ENCODE measurements around the gene GRIN3A.

Gene GRIN3A

DNA sequence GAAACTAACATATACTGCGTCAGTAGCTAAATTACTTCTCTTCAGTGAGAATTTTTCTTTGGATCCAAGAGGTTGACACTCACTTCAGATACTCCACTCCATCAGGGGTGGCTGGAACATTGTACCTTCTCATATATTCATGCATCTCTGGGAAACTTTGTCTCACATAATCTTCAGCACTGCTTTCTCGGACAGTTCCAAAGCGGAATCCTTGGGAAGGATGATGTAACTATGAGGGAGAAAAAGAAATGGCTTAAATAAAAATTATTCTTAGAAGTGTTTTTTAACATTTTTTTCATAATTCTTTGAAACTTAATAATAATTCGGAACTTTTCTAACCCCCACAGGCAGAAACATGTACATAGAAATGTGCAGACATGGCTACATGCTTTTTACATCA lies 110.3 kb downstream of the GRIN3A start:
- Histone ChIP-seq H3K9me3 (ENCODE audit: control insufficient read depth, insufficient read depth, low read length) (no peaks in the 10 kb centered on the region), H3K4me3 (ENCODE audit: low read depth, low read length) (no peak overlapping the region), H3K9ac (ENCODE audit: low read depth, low read length) (no peak overlapping the region), H3K27me3 (ENCODE audit: control insufficient read depth, insufficient read depth, low read length) (no peaks in the 10 kb centered on the region), H3K36me3 (ENCODE audit: control insufficient read depth, insufficient read depth, low read length) (no peaks in the 10 kb centered on the region), H3K4me1 (ENCODE audit: control insufficient read depth, insufficient read depth, low read length) (no peaks in the 10 kb centered on the region)

DNA sequence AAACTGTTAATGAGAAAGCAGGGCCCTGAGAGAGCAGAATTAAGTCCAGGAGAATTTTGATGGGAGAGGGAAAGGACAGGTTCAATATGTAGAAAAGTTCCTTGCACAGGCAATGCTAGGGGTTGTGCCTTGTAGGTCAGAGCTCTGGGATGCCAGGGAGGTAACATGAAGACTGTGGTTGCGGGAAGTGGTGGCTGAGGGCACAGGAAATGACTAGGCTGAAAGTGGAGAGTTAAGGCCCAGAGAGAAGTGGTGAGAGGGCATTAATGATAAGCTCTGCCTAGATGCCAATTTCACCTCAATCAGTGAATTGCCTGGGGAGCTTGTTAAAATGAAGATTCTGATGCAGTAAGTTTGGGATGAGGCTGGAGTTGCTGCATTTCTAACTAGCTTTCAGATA lies 112.2 kb downstream of the GRIN3A start:
- H3K36me3 ChIP-seq (ENCODE audit: control insufficient read depth, insufficient read depth, low read length): no peaks in the 10 kb centered on the region
- no peaks in the 10 kb centered on the region for H3K4me1 ChIP-seq (ENCODE audit: control insufficient read depth, insufficient read depth, low read length)

DNA sequence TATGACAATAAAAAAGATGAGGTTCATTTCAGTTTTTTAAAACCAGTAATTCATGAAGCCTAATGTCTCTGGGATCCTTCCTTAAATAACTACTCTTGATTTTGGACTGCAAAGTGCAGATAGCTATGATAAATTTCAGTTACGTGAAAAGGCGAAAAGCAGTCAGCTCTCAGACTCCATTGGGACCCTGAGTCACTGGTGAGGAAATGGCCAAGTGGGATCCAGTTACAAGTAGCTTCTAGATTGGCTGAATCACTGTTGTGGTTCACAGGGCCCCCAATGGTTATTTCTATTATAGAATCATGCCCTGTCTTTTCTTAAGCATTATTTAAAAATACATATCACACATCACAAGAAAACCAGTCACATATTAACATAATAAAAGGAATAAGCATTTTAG lies 112.6 kb downstream of the GRIN3A start:
- no peak overlapping the region for H3K9ac ChIP-seq (ENCODE audit: low read depth, low read length)
- H3K4me3 ChIP-seq (ENCODE audit: low read depth, low read length): no peak overlapping the region
- no peaks in the 10 kb centered on the region for H3K9me3 ChIP-seq (ENCODE audit: control insufficient read depth, insufficient read depth, low read length)
- no peaks in the 10 kb centered on the region for H3K36me3 ChIP-seq (ENCODE audit: control insufficient read depth, insufficient read depth, low read length)
- no peaks in the 10 kb centered on the region for H3K4me1 ChIP-seq (ENCODE audit: control insufficient read depth, insufficient read depth, low read length)
- H3K27me3 ChIP-seq (ENCODE audit: control insufficient read depth, insufficient read depth, low read length): no peaks in the 10 kb centered on the region

More for the DNA sequence above, 112.2 kb downstream of the GRIN3A start:
- H3K27me3 ChIP-seq (ENCODE audit: control insufficient read depth, insufficient read depth, low read length): no peaks in the 10 kb centered on the region
- no peaks in the 10 kb centered on the region for H3K9me3 ChIP-seq (ENCODE audit: control insufficient read depth, insufficient read depth, low read length)
- no peak overlapping the region for H3K4me3 ChIP-seq (ENCODE audit: low read depth, low read length)
- H3K9ac ChIP-seq (ENCODE audit: low read depth, low read length): no peak overlapping the region

DNA sequence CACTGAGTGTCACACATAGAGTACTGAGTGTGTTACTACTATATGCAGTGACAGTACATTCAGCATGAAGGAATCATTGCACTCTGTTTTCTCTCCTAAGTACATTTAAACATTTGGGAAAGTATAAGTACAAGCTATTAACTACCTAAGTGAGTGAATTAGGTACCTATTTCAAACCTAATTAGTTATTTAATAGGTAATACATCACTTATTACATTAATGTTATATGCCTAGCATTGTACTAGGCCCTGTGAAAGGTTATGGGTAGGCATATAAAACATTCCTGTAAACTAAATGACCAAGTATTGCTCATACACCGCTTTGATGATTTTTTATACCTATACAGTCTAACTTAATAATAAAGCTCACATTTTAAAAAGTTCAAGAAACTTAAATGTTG lies 118.0 kb downstream of the GRIN3A start:
- Histone ChIP-seq H3K9ac (ENCODE audit: low read depth, low read length) (no peak overlapping the region), H3K9me3 (ENCODE audit: control insufficient read depth, insufficient read depth, low read length) (no peaks in the 10 kb centered on the region), H3K4me3 (ENCODE audit: low read depth, low read length) (no peak overlapping the region), H3K4me1 (ENCODE audit: control insufficient read depth, insufficient read depth, low read length) (no peaks in the 10 kb centered on the region), H3K27me3 (ENCODE audit: control insufficient read depth, insufficient read depth, low read length) (no peaks in the 10 kb centered on the region), H3K36me3 (ENCODE audit: control insufficient read depth, insufficient read depth, low read length) (no peaks in the 10 kb centered on the region)

DNA sequence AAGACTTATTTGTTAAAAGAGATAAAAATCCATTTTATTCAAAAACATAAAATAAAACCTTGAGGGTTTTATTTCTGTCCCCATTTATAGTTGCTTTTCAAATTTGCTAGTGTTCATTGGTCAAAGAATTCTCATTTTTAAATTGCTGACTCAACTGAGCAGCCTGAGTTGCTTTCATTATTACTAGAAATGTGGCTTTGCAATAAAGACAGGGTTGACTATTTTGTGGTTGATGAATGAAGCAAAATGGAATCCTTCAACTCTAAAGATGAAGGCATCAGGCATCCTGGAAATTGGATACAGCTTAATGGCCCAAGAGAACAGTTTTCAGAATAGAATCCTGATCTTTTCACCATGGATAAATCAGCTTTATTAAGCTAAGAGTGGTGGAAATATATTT lies 119.7 kb downstream of the GRIN3A start:
- Histone ChIP-seq H3K4me1 (ENCODE audit: control insufficient read depth, insufficient read depth, low read length) (no peaks in the 10 kb centered on the region), H3K36me3 (ENCODE audit: control insufficient read depth, insufficient read depth, low read length) (no peaks in the 10 kb centered on the region), H3K4me3 (ENCODE audit: low read depth, low read length) (no peak overlapping the region), H3K27me3 (ENCODE audit: control insufficient read depth, insufficient read depth, low read length) (no peaks in the 10 kb centered on the region), H3K9ac (ENCODE audit: low read depth, low read length) (no peak overlapping the region), H3K9me3 (ENCODE audit: control insufficient read depth, insufficient read depth, low read length) (no peaks in the 10 kb centered on the region)

DNA sequence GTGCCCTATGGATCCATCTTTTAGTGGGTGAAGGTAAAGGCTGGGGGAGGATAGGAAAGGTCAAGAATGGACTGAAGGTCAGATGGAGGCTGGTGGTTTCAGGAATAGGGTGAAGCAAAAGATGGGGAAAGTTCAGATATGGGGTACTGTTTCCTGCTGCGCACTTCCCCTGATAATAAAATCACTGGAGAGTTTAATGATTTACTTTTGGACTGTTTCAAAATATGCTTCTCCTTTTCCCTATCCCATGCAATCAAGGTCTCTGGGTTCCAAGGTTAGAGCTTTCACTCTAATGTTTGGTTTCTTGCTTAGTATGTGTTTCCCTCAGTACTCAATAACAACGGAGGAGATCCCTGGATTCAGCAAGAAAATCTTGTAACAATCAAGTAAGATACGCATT lies 132.9 kb downstream of the GRIN3A start:
- H3K27me3 ChIP-seq (ENCODE audit: control insufficient read depth, insufficient read depth, low read length): no peaks in the 10 kb centered on the region
- H3K4me1 ChIP-seq (ENCODE audit: control insufficient read depth, insufficient read depth, low read length): peaks cover 5% of the 10 kb centered on the region
- no peak overlapping the region for H3K4me3 ChIP-seq (ENCODE audit: low read depth, low read length)
- no peak overlapping the region for H3K9ac ChIP-seq (ENCODE audit: low read depth, low read length)
- H3K36me3 ChIP-seq (ENCODE audit: control insufficient read depth, insufficient read depth, low read length): no peaks in the 10 kb centered on the region
- no peaks in the 10 kb centered on the region for H3K9me3 ChIP-seq (ENCODE audit: control insufficient read depth, insufficient read depth, low read length)

DNA sequence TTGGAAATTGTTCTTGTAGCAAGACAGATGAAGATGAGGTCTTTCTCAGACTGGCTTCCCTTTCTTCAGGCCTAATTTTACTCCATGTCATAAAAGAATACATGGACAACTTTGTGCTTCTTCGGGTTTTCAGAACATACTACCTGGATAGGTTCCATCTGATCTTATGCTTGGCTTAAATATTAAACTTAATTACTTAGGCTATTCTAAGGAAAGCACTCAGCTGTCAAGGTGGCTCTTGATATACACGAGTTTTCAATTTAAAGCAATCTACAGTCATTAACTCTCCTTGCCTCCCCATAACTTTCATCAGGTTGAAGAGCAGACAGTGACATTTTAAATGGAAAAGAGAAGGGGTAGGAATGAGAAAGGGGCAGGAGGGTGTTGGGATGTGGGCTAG lies 134.2 kb downstream of the GRIN3A start:
- H3K4me3 ChIP-seq (ENCODE audit: low read depth, low read length): no peak overlapping the region
- H3K4me1 ChIP-seq (ENCODE audit: control insufficient read depth, insufficient read depth, low read length): peaks cover 5% of the 10 kb centered on the region
- H3K27me3 ChIP-seq (ENCODE audit: control insufficient read depth, insufficient read depth, low read length): no peaks in the 10 kb centered on the region
- no peaks in the 10 kb centered on the region for H3K36me3 ChIP-seq (ENCODE audit: control insufficient read depth, insufficient read depth, low read length)
- H3K9ac ChIP-seq (ENCODE audit: low read depth, low read length): no peak overlapping the region
- H3K9me3 ChIP-seq (ENCODE audit: control insufficient read depth, insufficient read depth, low read length): no peaks in the 10 kb centered on the region

DNA sequence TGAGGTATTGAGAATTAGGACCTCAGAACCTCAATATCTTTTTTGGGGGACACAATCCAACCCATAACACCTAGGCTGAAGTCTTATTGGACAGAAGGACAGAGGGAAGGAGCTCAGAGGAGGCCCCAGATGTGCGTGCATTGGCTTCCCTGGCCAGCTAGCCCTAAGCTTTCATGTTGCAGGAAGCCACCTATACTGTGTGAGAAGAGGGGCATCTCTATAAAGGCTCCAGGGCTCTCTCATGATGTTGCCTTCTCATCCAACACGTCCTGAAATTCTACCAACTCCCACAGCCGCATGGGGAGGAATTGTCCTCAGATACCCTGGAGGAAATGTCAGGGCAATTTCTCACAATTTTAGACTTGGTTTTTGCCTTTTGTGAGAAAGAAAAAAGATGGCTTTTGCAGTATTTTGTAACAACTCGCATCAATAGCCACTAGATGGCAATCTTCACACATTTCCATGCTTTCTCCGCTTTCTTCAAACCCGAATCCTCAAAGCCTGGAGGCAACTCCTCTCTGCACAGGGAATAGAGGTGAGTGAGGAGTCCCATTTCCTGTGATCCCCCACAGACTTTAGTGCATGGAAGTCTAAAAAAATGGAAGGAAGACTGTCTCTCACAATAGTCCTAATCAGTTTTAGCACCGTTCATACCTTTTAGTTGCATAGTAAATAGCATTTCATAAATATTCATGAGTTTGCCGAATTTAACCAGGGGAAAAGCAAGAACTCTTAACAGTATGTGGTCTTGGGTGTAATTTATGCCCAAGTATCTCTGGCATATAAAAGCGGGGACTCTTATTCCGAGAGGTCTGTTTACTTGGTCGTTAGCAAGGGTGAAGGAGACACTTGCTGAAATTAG lies 136.3 kb downstream of the GRIN3A start:
- no peak overlapping the region for H3K4me3 ChIP-seq (ENCODE audit: low read depth, low read length)
- peaks cover 5% of the 10 kb centered on the region for H3K4me1 ChIP-seq (ENCODE audit: control insufficient read depth, insufficient read depth, low read length)
- no peaks in the 10 kb centered on the region for H3K36me3 ChIP-seq (ENCODE audit: control insufficient read depth, insufficient read depth, low read length)
- no peaks in the 10 kb centered on the region for H3K9me3 ChIP-seq (ENCODE audit: control insufficient read depth, insufficient read depth, low read length)
- H3K27me3 ChIP-seq (ENCODE audit: control insufficient read depth, insufficient read depth, low read length): no peaks in the 10 kb centered on the region
- peak overlapping the region; percentile 26 for H3K9ac ChIP-seq (ENCODE audit: low read depth, low read length)

DNA sequence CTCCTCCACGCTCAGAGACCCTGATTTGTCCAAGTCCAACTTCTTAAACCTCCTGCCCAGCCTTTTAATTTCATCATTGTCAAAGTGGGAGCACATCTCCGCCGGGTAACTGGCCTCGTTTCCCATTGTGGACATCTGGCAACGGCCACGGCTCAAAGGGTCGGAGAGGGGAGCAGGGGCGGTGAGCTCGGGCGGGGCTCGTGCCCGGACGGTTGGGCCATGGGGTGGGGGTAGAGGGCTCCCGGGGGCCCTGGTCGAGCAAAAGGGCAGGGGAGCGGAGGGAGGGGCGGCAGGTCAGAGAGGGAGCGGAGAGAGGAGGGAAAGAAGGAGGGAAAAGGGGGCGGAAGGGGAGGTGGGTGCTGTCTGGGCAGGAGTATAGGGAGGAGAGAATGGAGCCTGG lies 143.7 kb downstream of the GRIN3A start, which contains the start of gene PPP3R2:
TSS of gene PPP3R2 (minus strand) at position 174 of the 400 bp plus-strand sequence. CDS start at position 126, 48 bp downstream.
- Histone ChIP-seq H3K9me3 (ENCODE audit: control insufficient read depth, insufficient read depth, low read length) (no peaks in the 10 kb centered on the region), H3K9ac (ENCODE audit: low read depth, low read length) (no peak within 1 kb of the TSS), H3K4me3 (ENCODE audit: low read depth, low read length) (no peak within 1 kb of the TSS), H3K36me3 (ENCODE audit: control insufficient read depth, insufficient read depth, low read length) (no peaks in the 10 kb centered on the region), H3K27me3 (ENCODE audit: control insufficient read depth, insufficient read depth, low read length) (no peaks in the 10 kb centered on the region), H3K4me1 (ENCODE audit: control insufficient read depth, insufficient read depth, low read length) (no peaks in the 10 kb centered on the region)

DNA sequence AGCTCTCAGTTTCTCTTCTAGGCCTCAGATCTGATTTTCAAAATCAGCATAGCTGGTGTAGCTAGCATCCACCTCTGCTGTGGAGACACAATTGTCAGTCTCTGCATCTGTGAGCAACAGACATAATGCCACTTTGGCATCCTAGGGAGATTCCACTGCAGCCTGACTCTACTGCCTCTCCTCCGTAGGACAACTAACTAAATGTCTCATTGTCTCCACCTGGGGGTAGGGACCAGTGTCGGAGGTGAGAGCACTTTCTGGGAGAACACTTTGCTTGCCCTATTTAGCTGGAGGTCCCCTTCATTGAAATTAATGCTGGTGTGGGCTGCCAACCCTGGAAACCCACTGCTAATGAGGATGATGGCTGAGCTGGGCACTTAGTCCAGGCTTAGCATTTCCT lies 145.1 kb downstream of the GRIN3A start:
- Histone ChIP-seq H3K4me1 (ENCODE audit: control insufficient read depth, insufficient read depth, low read length) (no peaks in the 10 kb centered on the region), H3K9ac (ENCODE audit: low read depth, low read length) (no peak overlapping the region), H3K36me3 (ENCODE audit: control insufficient read depth, insufficient read depth, low read length) (no peaks in the 10 kb centered on the region), H3K27me3 (ENCODE audit: control insufficient read depth, insufficient read depth, low read length) (no peaks in the 10 kb centered on the region), H3K9me3 (ENCODE audit: control insufficient read depth, insufficient read depth, low read length) (no peaks in the 10 kb centered on the region), H3K4me3 (ENCODE audit: low read depth, low read length) (no peak overlapping the region)

DNA sequence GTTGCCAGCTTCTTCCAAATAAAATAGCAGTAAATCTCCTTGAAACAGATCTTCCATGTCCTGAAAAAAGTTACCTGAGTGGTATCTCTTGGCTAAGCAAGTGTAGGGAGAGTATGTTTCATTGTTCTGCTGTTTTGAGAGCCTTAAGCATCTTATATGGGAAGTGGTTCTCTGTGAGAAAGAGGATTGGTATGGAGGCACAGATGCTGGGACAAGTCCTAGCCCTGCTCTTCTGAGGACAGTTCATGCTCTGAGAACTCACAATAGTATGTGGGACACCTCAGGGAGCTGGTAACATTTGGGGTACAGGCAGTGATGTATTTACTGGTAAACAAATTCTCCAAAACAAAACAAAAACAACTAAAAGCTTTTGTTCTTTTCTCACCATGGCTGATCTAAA lies 145.7 kb downstream of the GRIN3A start:
- Histone ChIP-seq H3K9ac (ENCODE audit: low read depth, low read length) (no peak overlapping the region), H3K36me3 (ENCODE audit: control insufficient read depth, insufficient read depth, low read length) (no peaks in the 10 kb centered on the region), H3K4me3 (ENCODE audit: low read depth, low read length) (no peak overlapping the region), H3K4me1 (ENCODE audit: control insufficient read depth, insufficient read depth, low read length) (no peaks in the 10 kb centered on the region), H3K27me3 (ENCODE audit: control insufficient read depth, insufficient read depth, low read length) (no peaks in the 10 kb centered on the region), H3K9me3 (ENCODE audit: control insufficient read depth, insufficient read depth, low read length) (no peaks in the 10 kb centered on the region)

DNA sequence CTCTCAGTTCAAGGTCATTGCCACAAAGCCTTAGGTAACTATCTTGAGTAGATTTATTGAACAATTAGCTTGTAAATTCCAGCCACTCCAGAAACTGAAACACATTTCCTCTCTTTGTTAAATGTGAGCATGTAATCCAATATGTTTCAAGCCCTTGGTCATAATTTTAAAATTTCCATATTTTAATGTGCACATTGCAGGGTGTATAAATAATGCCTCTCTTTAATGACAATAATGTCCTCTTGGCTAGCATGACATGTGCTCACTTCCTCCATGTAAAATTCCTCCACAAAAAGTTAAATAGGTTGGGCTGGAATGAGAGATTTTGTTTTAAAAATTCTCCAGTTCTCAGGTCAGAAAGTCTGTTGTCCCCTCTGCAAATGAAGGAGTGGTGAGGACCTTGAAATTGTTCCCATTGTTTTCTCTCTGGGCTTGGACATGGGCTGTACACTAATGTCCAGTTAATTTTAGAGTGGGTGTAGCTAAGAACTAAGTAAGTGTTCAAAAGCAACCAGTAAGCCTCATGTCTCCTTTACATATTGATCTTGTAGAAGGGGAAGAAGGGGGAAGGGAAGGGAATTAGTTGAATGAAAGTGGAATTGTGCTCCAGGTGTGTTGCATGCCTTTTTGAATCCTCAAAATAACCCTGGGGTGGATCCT lies 146.5 kb downstream of the GRIN3A start:
- no peak overlapping the region for H3K9ac ChIP-seq (ENCODE audit: low read depth, low read length)
- H3K4me3 ChIP-seq (ENCODE audit: low read depth, low read length): no peak overlapping the region
- no peaks in the 10 kb centered on the region for H3K27me3 ChIP-seq (ENCODE audit: control insufficient read depth, insufficient read depth, low read length)
- no peaks in the 10 kb centered on the region for H3K9me3 ChIP-seq (ENCODE audit: control insufficient read depth, insufficient read depth, low read length)
- H3K36me3 ChIP-seq (ENCODE audit: control insufficient read depth, insufficient read depth, low read length): no peaks in the 10 kb centered on the region
- H3K4me1 ChIP-seq (ENCODE audit: control insufficient read depth, insufficient read depth, low read length): no peaks in the 10 kb centered on the region
